ENCODE measurements around the gene MRPL36. TPM values are rescaled to one million over a fixed set of nuclear protein-coding genes. Genes with fewer than 3 reads are reported as not detected.

MRPL36 gene
- total RNA-seq, 2 donors from 2014 or later: 48.1 to 52.2 TPM

- DNase-seq (no peak), ATAC-seq (replicated peaks in 1 of 2) (no peak)
- Mint-ChIP-seq H3K4me3 (no peak overlapping the region), H3K9me3 (no peaks in the 10 kb centered on the region), H3K36me3 (ENCODE audit: insufficient read depth in 2 of 2) (no peaks in the 10 kb centered on the region), H3K27me3 (ENCODE audit: low read depth) (no peaks in the 10 kb centered on the region), H3K27ac (no peak overlapping the region), H3K4me1 (ENCODE audit: low read depth) (no peaks in the 10 kb centered on the region)
Observed at GRCh38 chr5:1776831-1777230, 22.8 kb downstream of the MRPL36 start.

GRCh38 chr5:1772634-1773033 lies 27.0 kb downstream of the MRPL36 start:
- ATAC-seq (replicated peaks in 1 of 2) (no peak), DNase-seq (no peak)
- peaks cover 6% of the 10 kb centered on the region for H3K27me3 Mint-ChIP-seq (ENCODE audit: low read depth)
- H3K4me3 Mint-ChIP-seq: no peak overlapping the region
- no peaks in the 10 kb centered on the region for H3K36me3 Mint-ChIP-seq (ENCODE audit: insufficient read depth in 2 of 2)
- H3K9me3 Mint-ChIP-seq: no peaks in the 10 kb centered on the region
- no peak overlapping the region for H3K27ac Mint-ChIP-seq
- no peaks in the 10 kb centered on the region for H3K4me1 Mint-ChIP-seq (ENCODE audit: low read depth)

- DNase-seq (no peak), ATAC-seq (replicated peaks in 1 of 2) (no peak)
- Mint-ChIP-seq H3K27me3 (ENCODE audit: low read depth) (peaks cover 6% of the 10 kb centered on the region), H3K27ac (no peak overlapping the region), H3K36me3 (ENCODE audit: insufficient read depth in 2 of 2) (no peaks in the 10 kb centered on the region), H3K4me1 (ENCODE audit: low read depth) (no peaks in the 10 kb centered on the region), H3K9me3 (no peaks in the 10 kb centered on the region), H3K4me3 (no peak overlapping the region)
Observed at GRCh38 chr5:1771149-1772065, 28.2 kb downstream of the MRPL36 start.

- peaks cover 6% of the 10 kb centered on the region for H3K27me3 Mint-ChIP-seq (ENCODE audit: low read depth)
- no peak overlapping the region for H3K27ac Mint-ChIP-seq
- DNase-seq: no peak
- H3K4me1 Mint-ChIP-seq (ENCODE audit: low read depth): no peaks in the 10 kb centered on the region
- no peaks in the 10 kb centered on the region for H3K36me3 Mint-ChIP-seq (ENCODE audit: insufficient read depth in 2 of 2)
- H3K4me3 Mint-ChIP-seq: no peak overlapping the region
- no peak for ATAC-seq (replicated peaks in 1 of 2)
- H3K9me3 Mint-ChIP-seq: no peaks in the 10 kb centered on the region
Observed at GRCh38 chr5:1770443-1770802, 29.2 kb downstream of the MRPL36 start.

GRCh38 chr5:1769752-1770442 lies 29.7 kb downstream of the MRPL36 start:
- Mint-ChIP-seq H3K36me3 (ENCODE audit: insufficient read depth in 2 of 2) (no peaks in the 10 kb centered on the region), H3K9me3 (no peaks in the 10 kb centered on the region), H3K4me3 (no peak overlapping the region), H3K4me1 (ENCODE audit: low read depth) (no peaks in the 10 kb centered on the region), H3K27ac (no peak overlapping the region), H3K27me3 (ENCODE audit: low read depth) (peaks cover 7% of the 10 kb centered on the region)
- ATAC-seq (replicated peaks in 1 of 2) (no peak), DNase-seq (no peak)

- no peaks in the 10 kb centered on the region for H3K36me3 Mint-ChIP-seq (ENCODE audit: insufficient read depth in 2 of 2)
- H3K4me1 Mint-ChIP-seq (ENCODE audit: low read depth): no peaks in the 10 kb centered on the region
- peaks cover 13% of the 10 kb centered on the region for H3K27me3 Mint-ChIP-seq (ENCODE audit: low read depth)
- DNase-seq (no peak), ATAC-seq (replicated peaks in 1 of 2) (no peak)
- H3K9me3 Mint-ChIP-seq: no peaks in the 10 kb centered on the region
- H3K27ac Mint-ChIP-seq: no peak overlapping the region
- no peak overlapping the region for H3K4me3 Mint-ChIP-seq
Observed at GRCh38 chr5:1769017-1769640, 30.5 kb downstream of the MRPL36 start.

GRCh38 chr5:1768283-1769000 lies 31.2 kb downstream of the MRPL36 start:
- Mint-ChIP-seq H3K36me3 (ENCODE audit: insufficient read depth in 2 of 2) (no peaks in the 10 kb centered on the region), H3K27me3 (ENCODE audit: low read depth) (peaks cover 20% of the 10 kb centered on the region), H3K4me3 (no peak overlapping the region), H3K9me3 (no peaks in the 10 kb centered on the region), H3K4me1 (ENCODE audit: low read depth) (no peaks in the 10 kb centered on the region), H3K27ac (no peak overlapping the region)
- ATAC-seq (replicated peaks in 1 of 2) (no peak), DNase-seq (no peak)

GRCh38 chr5:1767524-1768282 lies 31.9 kb downstream of the MRPL36 start:
- peaks cover 24% of the 10 kb centered on the region for H3K27me3 Mint-ChIP-seq (ENCODE audit: low read depth)
- no peaks in the 10 kb centered on the region for H3K9me3 Mint-ChIP-seq
- H3K4me1 Mint-ChIP-seq (ENCODE audit: low read depth): no peaks in the 10 kb centered on the region
- DNase-seq (no peak), ATAC-seq (replicated peaks in 1 of 2) (no peak)
- H3K27ac Mint-ChIP-seq: no peak overlapping the region
- H3K4me3 Mint-ChIP-seq: no peak overlapping the region
- no peaks in the 10 kb centered on the region for H3K36me3 Mint-ChIP-seq (ENCODE audit: insufficient read depth in 2 of 2)

GRCh38 chr5:1765880-1766235 lies 33.8 kb downstream of the MRPL36 start:
- DNase-seq (no peak), ATAC-seq (replicated peaks in 1 of 2) (peak in 1 of 2 donors; percentile 30)
- Mint-ChIP-seq H3K27ac (no peak overlapping the region), H3K36me3 (ENCODE audit: insufficient read depth in 2 of 2) (no peaks in the 10 kb centered on the region), H3K9me3 (no peaks in the 10 kb centered on the region), H3K27me3 (ENCODE audit: low read depth) (peaks cover 22% of the 10 kb centered on the region), H3K4me1 (ENCODE audit: low read depth) (no peaks in the 10 kb centered on the region), H3K4me3 (no peak overlapping the region)

GRCh38 chr5:1765141-1765879 lies 34.3 kb downstream of the MRPL36 start:
- H3K27me3 Mint-ChIP-seq (ENCODE audit: low read depth): peaks cover 18% of the 10 kb centered on the region
- ATAC-seq (replicated peaks in 1 of 2): no peak
- no peaks in the 10 kb centered on the region for H3K9me3 Mint-ChIP-seq
- no peak for DNase-seq
- no peak overlapping the region for H3K4me3 Mint-ChIP-seq
- H3K27ac Mint-ChIP-seq: no peak overlapping the region
- H3K36me3 Mint-ChIP-seq (ENCODE audit: insufficient read depth in 2 of 2): no peaks in the 10 kb centered on the region
- no peaks in the 10 kb centered on the region for H3K4me1 Mint-ChIP-seq (ENCODE audit: low read depth)

- H3K27me3 Mint-ChIP-seq (ENCODE audit: low read depth): peaks cover 18% of the 10 kb centered on the region
- no peak overlapping the region for H3K27ac Mint-ChIP-seq
- DNase-seq (no peak), ATAC-seq (replicated peaks in 1 of 2) (no peak)
- H3K9me3 Mint-ChIP-seq: no peaks in the 10 kb centered on the region
- no peak overlapping the region for H3K4me3 Mint-ChIP-seq
- no peaks in the 10 kb centered on the region for H3K4me1 Mint-ChIP-seq (ENCODE audit: low read depth)
- no peaks in the 10 kb centered on the region for H3K36me3 Mint-ChIP-seq (ENCODE audit: insufficient read depth in 2 of 2)
Observed at GRCh38 chr5:1764606-1764960, 35.1 kb downstream of the MRPL36 start.

GRCh38 chr5:1763960-1764605 lies 35.6 kb downstream of the MRPL36 start:
- no peak overlapping the region for H3K27ac Mint-ChIP-seq
- no peaks in the 10 kb centered on the region for H3K36me3 Mint-ChIP-seq (ENCODE audit: insufficient read depth in 2 of 2)
- H3K9me3 Mint-ChIP-seq: no peaks in the 10 kb centered on the region
- no peak for DNase-seq
- H3K27me3 Mint-ChIP-seq (ENCODE audit: low read depth): peaks cover 18% of the 10 kb centered on the region
- no peaks in the 10 kb centered on the region for H3K4me1 Mint-ChIP-seq (ENCODE audit: low read depth)
- ATAC-seq (replicated peaks in 1 of 2): no peak
- H3K4me3 Mint-ChIP-seq: no peak overlapping the region
